OCI-LY1 (cell line): ENCODE measurements around the gene BST1.

ENCODE experiments used
- H2AFZ ChIP-seq: fragments of 200-600 bp; sonication (generic), shearing (Covaris generic); 2 replicates; pipeline ENCODE4 v1.6.0; 2014; ENCODE audit warnings: antibody characterized with exemption, mild to moderate bottlenecking, low read length
- H3F3A ChIP-seq: fragments of 200-600 bp; sonication (generic), shearing (Covaris generic); 2 replicates; pipeline ENCODE4 v1.6.0; 2014; ENCODE audit warnings: mild to moderate bottlenecking, antibody characterized with exemption, low read length, moderate library complexity; ENCODE audit not compliant: insufficient read depth
- H3K27ac ChIP-seq: fragments of 200-600 bp; sonication (generic); 2 replicates; pipeline ENCODE4 v1.5.1; 2014; ENCODE audit warnings: low read length, mixed run types, mild to moderate bottlenecking, low read depth; ENCODE audit not compliant: poor library complexity, severe bottlenecking
- H3K27me3 ChIP-seq: fragments of 200-600 bp; sonication (generic); 2 replicates; pipeline ENCODE4 v1.6.0; 2014; ENCODE audit warnings: antibody characterized with exemption, mild to moderate bottlenecking, low read length, moderate library complexity; ENCODE audit not compliant: insufficient read depth
- H3K36me3 ChIP-seq: fragments of 200-600 bp; sonication (generic); 2 replicates; pipeline ENCODE4 v1.6.1; 2014; ENCODE audit warnings: mild to moderate bottlenecking, antibody characterized with exemption, low read length, moderate library complexity, mixed read lengths; ENCODE audit not compliant: insufficient read depth
- H3K4me1 ChIP-seq: fragments of 200-600 bp; sonication (generic); 2 replicates; pipeline ENCODE4 v1.5.1; 2014; ENCODE audit warnings: mild to moderate bottlenecking, low read length, moderate library complexity; ENCODE audit not compliant: insufficient read depth, severe bottlenecking
- H3K4me2 ChIP-seq: fragments of 200-600 bp; sonication (generic), shearing (Covaris generic); 2 replicates; pipeline ENCODE4 v1.6.1; 2014; ENCODE audit warnings: low read length
- H3K4me3 ChIP-seq: fragments of 200-600 bp; sonication (generic); 2 replicates; pipeline ENCODE4 v1.5.1; 2014; ENCODE audit warnings: low read length, low read depth, mild to moderate bottlenecking, mixed read lengths; ENCODE audit not compliant: poor library complexity, severe bottlenecking
- H3K79me2 ChIP-seq: fragments of 200-600 bp; shearing (Covaris generic); 2 replicates; pipeline ENCODE4 v1.6.1; 2016; ENCODE audit warnings: mixed run types, low read length, mixed read lengths; ENCODE audit not compliant: insufficient read depth
- H3K9ac ChIP-seq: fragments of 200-600 bp; sonication (generic), shearing (Covaris generic); 2 replicates; pipeline ENCODE4 v1.6.1; 2014; ENCODE audit warnings: mild to moderate bottlenecking, low read length, mixed read lengths
- H3K9me2 ChIP-seq: fragments of 200-600 bp; sonication (generic), shearing (Covaris generic); 2 replicates; pipeline ENCODE4 v1.6.1; 2014; ENCODE audit warnings: low read depth, mild to moderate bottlenecking, low read length, mixed read lengths
- H3K9me3 ChIP-seq: fragments of 200-600 bp; shearing (Covaris generic); 2 replicates; pipeline ENCODE4 v1.6.1; 2014; ENCODE audit warnings: low read length, mixed read lengths
- H4K20me1 ChIP-seq: fragments of 200-600 bp; sonication (generic), shearing (Covaris generic); 2 replicates; pipeline ENCODE4 v1.6.0; 2016; ENCODE audit warnings: mild to moderate bottlenecking, low read length; ENCODE audit not compliant: insufficient read depth
- CTCF ChIP-seq: fragments of 200-600 bp; sonication (generic), shearing (Covaris generic); IDR thresholded peaks from 2 replicates; pipeline ENCODE4 v1.5.1; 2017; ENCODE audit warnings: mild to moderate bottlenecking, antibody characterized with exemption, low read length, moderate library complexity, mixed read lengths
- EZH2 ChIP-seq: fragments of 200-600 bp; sonication (generic), shearing (Covaris generic); IDR thresholded peaks from 2 replicates; pipeline ENCODE4 v1.8.0; 2017; ENCODE audit warnings: borderline replicate concordance, mixed run types, mild to moderate bottlenecking, antibody characterized with exemption, low read length, moderate library complexity, mixed read lengths

The BST1 gene

GRCh38 chr4:15691346-15692135, 11.3 kb upstream of the BST1 start:
- no peaks in the 10 kb centered on the region for H3K27me3 ChIP-seq
- peaks cover 11% of the 10 kb centered on the region for H3K36me3 ChIP-seq
- no peaks in the 10 kb centered on the region for H3F3A ChIP-seq
- TF ChIP-seq EZH2 (no peak), CTCF (no peak)
- no peak overlapping the region for H2AFZ ChIP-seq
- H3K9me2 ChIP-seq: no peaks in the 10 kb centered on the region
- H3K9me3 ChIP-seq: no peaks in the 10 kb centered on the region
- no peak overlapping the region for H3K27ac ChIP-seq
- H3K4me3 ChIP-seq: no peak overlapping the region
- H3K4me1 ChIP-seq: no peaks in the 10 kb centered on the region
- no peaks in the 10 kb centered on the region for H4K20me1 ChIP-seq
- no peaks in the 10 kb centered on the region for H3K79me2 ChIP-seq
- H3K9ac ChIP-seq: no peak overlapping the region
- no peak overlapping the region for H3K4me2 ChIP-seq

GRCh38 chr4:15692602-15693001, 10.3 kb upstream of the BST1 start:
- Histone ChIP-seq H3F3A (no peaks in the 10 kb centered on the region), H3K4me3 (no peak overlapping the region), H3K9me3 (no peaks in the 10 kb centered on the region), H2AFZ (no peak overlapping the region), H3K27me3 (no peaks in the 10 kb centered on the region), H3K4me2 (no peak overlapping the region), H3K9me2 (no peaks in the 10 kb centered on the region), H3K4me1 (no peaks in the 10 kb centered on the region), H3K9ac (no peak overlapping the region), H3K36me3 (peaks cover 2% of the 10 kb centered on the region; the same call in 1 of the 2 replicates), H4K20me1 (no peaks in the 10 kb centered on the region), H3K79me2 (no peaks in the 10 kb centered on the region), H3K27ac (no peak overlapping the region)
- TF ChIP-seq CTCF: no peak
- no peak for TF ChIP-seq EZH2

- Histone ChIP-seq H3K9me2 (no peaks in the 10 kb centered on the region), H3K4me1 (no peaks in the 10 kb centered on the region), H3F3A (no peaks in the 10 kb centered on the region), H3K36me3 (no peaks in the 10 kb centered on the region), H3K4me3 (no peak overlapping the region), H3K79me2 (no peaks in the 10 kb centered on the region), H3K4me2 (no peak overlapping the region), H3K27ac (no peak overlapping the region), H3K27me3 (no peaks in the 10 kb centered on the region), H4K20me1 (no peaks in the 10 kb centered on the region), H2AFZ (no peak overlapping the region), H3K9ac (no peak overlapping the region), H3K9me3 (no peaks in the 10 kb centered on the region)
- TF ChIP-seq CTCF (no peak), EZH2 (no peak)
Observed at GRCh38 chr4:15694431-15694830, 8.4 kb upstream of the BST1 start.
